ENCODE measurements around the gene NID2. TPM values are rescaled to one million over a fixed set of nuclear protein-coding genes. Genes with fewer than 3 reads are reported as not detected.

NID2 gene
- polyA plus RNA-seq, 1 experiment = 413 TPM

DNA sequence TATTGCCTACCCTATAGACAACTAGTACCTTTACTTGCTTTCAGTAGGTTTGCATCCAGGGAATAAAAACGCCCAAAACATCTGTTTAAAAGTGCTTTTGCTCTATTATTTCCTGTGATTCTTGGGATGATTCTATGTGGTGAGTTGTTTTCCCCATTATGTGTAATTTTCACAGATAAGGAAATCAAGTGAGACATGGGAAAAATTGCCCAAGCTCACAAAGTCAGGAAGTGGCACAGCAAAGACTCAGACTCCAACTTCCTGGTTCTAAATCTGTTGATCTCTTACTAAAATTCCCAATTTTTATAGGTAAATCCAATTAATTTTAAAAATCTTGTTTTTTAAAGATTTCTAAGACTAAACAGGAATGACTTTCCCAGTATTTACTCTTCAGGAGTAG is 39.0 kb downstream of the NID2 start:
- ChIA-PET POLR2A (interaction anchor here (0.6 kb wide), 1 partner anchor 666 kb away, joined by 4 read pairs; no protein-coding TSS in a partner anchor), CTCF (no interaction called here)
- H3K27me3 ChIP-seq (ENCODE audit: control insufficient read depth, insufficient read depth, low read length) = no peaks in the 10 kb centered on the region
- H3K4me3 ChIP-seq (ENCODE audit: low read depth, low read length) = no peak overlapping the region
- DNase-seq (ENCODE audit: low read depth, low spot score) = no peak
- TF ChIP-seq, protein P1, sequence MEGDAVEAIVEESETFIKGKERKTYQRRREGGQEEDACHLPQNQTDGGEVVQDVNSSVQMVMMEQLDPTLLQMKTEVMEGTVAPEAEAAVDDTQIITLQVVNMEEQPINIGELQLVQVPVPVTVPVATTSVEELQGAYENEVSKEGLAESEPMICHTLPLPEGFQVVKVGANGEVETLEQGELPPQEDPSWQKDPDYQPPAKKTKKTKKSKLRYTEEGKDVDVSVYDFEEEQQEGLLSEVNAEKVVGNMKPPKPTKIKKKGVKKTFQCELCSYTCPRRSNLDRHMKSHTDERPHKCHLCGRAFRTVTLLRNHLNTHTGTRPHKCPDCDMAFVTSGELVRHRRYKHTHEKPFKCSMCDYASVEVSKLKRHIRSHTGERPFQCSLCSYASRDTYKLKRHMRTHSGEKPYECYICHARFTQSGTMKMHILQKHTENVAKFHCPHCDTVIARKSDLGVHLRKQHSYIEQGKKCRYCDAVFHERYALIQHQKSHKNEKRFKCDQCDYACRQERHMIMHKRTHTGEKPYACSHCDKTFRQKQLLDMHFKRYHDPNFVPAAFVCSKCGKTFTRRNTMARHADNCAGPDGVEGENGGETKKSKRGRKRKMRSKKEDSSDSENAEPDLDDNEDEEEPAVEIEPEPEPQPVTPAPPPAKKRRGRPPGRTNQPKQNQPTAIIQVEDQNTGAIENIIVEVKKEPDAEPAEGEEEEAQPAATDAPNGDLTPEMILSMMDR (IDR thresholded peaks at IDR 0.05; ENCODE audit: low read depth, low read length) = no peak
- H3K27ac ChIP-seq (ENCODE audit: low read depth, low read length) = no peak overlapping the region
- no peaks in the 10 kb centered on the region for H3K9me3 ChIP-seq (ENCODE audit: control insufficient read depth, insufficient read depth, low read length)

DNA sequence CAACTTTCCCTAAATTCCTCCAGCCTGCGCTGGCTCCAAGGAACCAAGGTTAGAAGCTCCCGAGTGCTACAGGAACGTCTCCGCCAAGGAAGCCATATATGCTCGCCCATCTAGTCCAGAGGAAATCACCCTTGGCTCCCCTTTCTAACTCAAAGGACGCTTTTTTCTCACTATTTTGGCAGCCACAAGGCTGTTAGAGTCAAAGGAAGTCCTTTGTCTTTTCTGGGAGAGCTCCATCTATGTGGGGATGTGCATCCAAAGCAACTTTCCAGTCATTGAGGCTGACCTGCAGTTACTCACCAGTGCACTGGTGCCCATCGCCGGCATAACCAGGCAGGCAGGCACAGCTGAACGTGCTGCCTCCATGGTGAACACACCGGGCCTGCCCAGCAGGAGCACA is 42.0 kb downstream of the NID2 start:
- ChIA-PET POLR2A (no interaction called here), CTCF (interaction anchor here (1.0 kb wide), 1 partner anchor 31 kb away, joined by 3 read pairs; no protein-coding TSS in a partner anchor)

DNA sequence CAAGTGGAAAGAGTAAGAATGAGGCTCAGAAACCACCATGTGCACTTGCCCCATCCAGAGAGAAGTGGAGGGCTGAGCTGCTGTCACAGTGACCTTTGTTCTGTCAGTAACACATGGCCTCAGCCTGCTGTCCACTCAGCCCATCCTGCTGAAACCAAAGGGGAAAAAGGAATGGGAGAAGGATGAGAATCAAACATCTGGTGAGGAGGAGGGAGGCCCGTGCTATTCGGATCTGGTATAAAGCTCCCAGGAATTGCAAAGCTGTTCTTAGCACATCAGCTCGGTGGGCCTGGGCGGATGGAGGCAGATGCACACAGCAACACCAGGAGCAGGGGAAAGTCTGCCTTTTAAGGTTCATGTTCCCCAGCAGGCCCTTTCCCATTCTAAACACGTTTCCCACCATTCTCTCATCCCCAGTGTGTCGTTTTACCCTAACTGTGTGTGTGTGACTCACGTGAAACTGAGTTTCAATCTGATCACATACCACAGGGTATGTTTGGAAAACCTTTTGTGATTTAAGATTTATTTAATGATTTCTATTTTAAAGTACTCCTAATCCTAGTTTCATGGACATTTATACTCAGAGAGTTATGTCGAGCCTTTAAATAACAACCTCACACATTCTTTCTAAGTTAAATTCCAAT is 42.7 kb downstream of the NID2 start:
- TF ChIP-seq, protein P1 (IDR thresholded peaks at IDR 0.05; ENCODE audit: low read depth, low read length) = no peak
- no peak overlapping the region for H3K4me3 ChIP-seq (ENCODE audit: low read depth, low read length)
- ChIA-PET POLR2A (interaction anchor here (0.7 to 1.9 kb wide), 5 partner anchors 10 to 103 kb away, joined by 3 to 18 read pairs (median 11); partner anchors contain the start of gene NID2), CTCF (interaction anchor here (0.9 to 2.3 kb wide), 4 partner anchors 18 to 64 kb away, joined by 3 to 6 read pairs (median 4); no protein-coding TSS in a partner anchor)
- DNase-seq (ENCODE audit: low read depth, low spot score) = no peak
- H3K27ac ChIP-seq (ENCODE audit: low read depth, low read length) = peak overlapping the region; percentile 58
- H3K9me3 ChIP-seq (ENCODE audit: control insufficient read depth, insufficient read depth, low read length) = no peaks in the 10 kb centered on the region
- H3K27me3 ChIP-seq (ENCODE audit: control insufficient read depth, insufficient read depth, low read length) = no peaks in the 10 kb centered on the region

More for the DNA sequence above, 42.0 kb downstream of the NID2 start:
- no peaks in the 10 kb centered on the region for H3K27me3 ChIP-seq (ENCODE audit: control insufficient read depth, insufficient read depth, low read length)
- no peak for DNase-seq (ENCODE audit: low read depth, low spot score)
- no peak overlapping the region for H3K4me3 ChIP-seq (ENCODE audit: low read depth, low read length)
- H3K9me3 ChIP-seq (ENCODE audit: control insufficient read depth, insufficient read depth, low read length) = no peaks in the 10 kb centered on the region
- H3K27ac ChIP-seq (ENCODE audit: low read depth, low read length) = peak overlapping the region; percentile 68
- TF ChIP-seq, protein P1 (IDR thresholded peaks at IDR 0.05; ENCODE audit: low read depth, low read length) = no peak

DNA sequence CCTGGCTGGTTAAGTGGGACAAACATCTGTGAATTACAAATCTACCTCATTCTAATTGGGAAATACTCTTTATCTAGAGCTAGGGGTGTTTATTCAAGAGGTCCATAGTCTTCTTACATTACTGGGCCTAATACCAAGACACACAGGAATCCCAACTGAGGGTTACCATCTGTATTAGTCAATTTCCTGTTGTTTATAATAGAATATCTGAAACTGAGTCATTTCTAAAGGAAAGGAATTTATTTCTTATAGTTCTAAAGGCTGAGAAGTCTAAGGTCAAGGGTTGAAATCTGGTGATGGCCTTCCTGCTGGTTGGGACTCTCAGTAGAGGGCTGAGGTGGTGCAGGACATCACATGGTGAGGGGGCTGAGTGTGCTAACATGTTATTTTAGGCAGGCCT is 43.5 kb downstream of the NID2 start:
- DNase-seq (ENCODE audit: low read depth, low spot score) = peak; percentile 78
- H3K4me3 ChIP-seq (ENCODE audit: low read depth, low read length) = no peak overlapping the region
- CTCF ChIA-PET = interaction anchor here (1.1 to 2.3 kb wide), 3 partner anchors 18 to 106 kb away, joined by 3 to 6 read pairs (median 5); no protein-coding TSS in a partner anchor
- H3K27me3 ChIP-seq (ENCODE audit: control insufficient read depth, insufficient read depth, low read length) = no peaks in the 10 kb centered on the region
- peak overlapping the region; percentile 58 for H3K27ac ChIP-seq (ENCODE audit: low read depth, low read length)
- no peaks in the 10 kb centered on the region for H3K9me3 ChIP-seq (ENCODE audit: control insufficient read depth, insufficient read depth, low read length)
- POLR2A ChIA-PET = interaction anchor here (1.0 to 1.9 kb wide), 7 partner anchors 9 to 85 kb away, joined by 3 to 18 read pairs (median 4); partner anchors contain the start of gene NID2
- TF ChIP-seq, protein P1 (IDR thresholded peaks at IDR 0.05; ENCODE audit: low read depth, low read length) = no peak

DNA sequence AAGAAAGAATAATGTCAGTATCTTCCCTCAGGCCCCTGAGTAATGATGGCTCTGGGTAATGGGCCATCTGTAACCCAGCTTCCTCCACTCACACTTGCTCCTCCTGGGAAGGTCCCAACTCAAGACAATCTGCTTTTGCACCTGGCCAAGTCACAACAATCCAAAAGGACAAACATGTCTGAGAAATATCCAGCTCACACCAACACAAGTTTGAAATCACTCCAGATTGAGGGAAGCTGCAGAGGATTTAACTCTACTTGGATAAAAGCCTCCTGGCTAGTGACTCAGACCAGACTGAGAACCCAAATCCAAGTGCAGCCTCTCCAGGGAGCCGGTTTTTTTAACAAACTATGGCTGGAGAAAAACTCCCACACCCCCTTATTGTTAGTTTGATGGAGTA is 45.3 kb downstream of the NID2 start:
- TF ChIP-seq, protein P1 (IDR thresholded peaks at IDR 0.05; ENCODE audit: low read depth, low read length) = no peak
- Histone ChIP-seq H3K27ac (ENCODE audit: low read depth, low read length) (peak overlapping the region; percentile 66), H3K4me3 (ENCODE audit: low read depth, low read length) (no peak overlapping the region), H3K27me3 (ENCODE audit: control insufficient read depth, insufficient read depth, low read length) (no peaks in the 10 kb centered on the region), H3K9me3 (ENCODE audit: control insufficient read depth, insufficient read depth, low read length) (no peaks in the 10 kb centered on the region)
- CTCF ChIA-PET = interaction anchor here (1.0 to 1.5 kb wide), 3 partner anchors 27 to 109 kb away, joined by 3 to 5 read pairs (median 4); no protein-coding TSS in a partner anchor
- POLR2A ChIA-PET = interaction anchor here (1.8 kb wide), 1 partner anchor 46 kb away, joined by 8 read pairs; the partner anchor contains the start of gene NID2
- DNase-seq (ENCODE audit: low read depth, low spot score) = peak; percentile 52

Measured in AG04450 (cell line).